ENCODE measurements around the gene ANKS6. TPM values are rescaled to one million over a fixed set of nuclear protein-coding genes. Genes with fewer than 3 reads are reported as not detected.

Gene ANKS6
- total RNA-seq, 2 donors from 2014 or later, result 41.7 to 55.2 TPM

GRCh38 chr9:98714833-98715232 is 81.5 kb downstream of the ANKS6 start:
- Histone ChIP-seq H3K36me3 (ENCODE audit: control insufficient read depth, insufficient read depth, low read length) (no peaks in the 10 kb centered on the region), H3K9me3 (ENCODE audit: control insufficient read depth, low read length) (no peaks in the 10 kb centered on the region), H3K4me3 (ENCODE audit: low read length) (no peak overlapping the region), H3K27ac (ENCODE audit: low read depth, low read length) (no peak overlapping the region), H3K27me3 (ENCODE audit: control insufficient read depth, insufficient read depth, low read length, poor library complexity, severe bottlenecking) (peaks cover 65% of the 10 kb centered on the region), H3K9ac (ENCODE audit: extremely low read depth, low read length, poor library complexity, severe bottlenecking) (no peak overlapping the region), H3K4me1 (ENCODE audit: control insufficient read depth, insufficient read depth, low read length) (no peaks in the 10 kb centered on the region)
- H3K36me3 Mint-ChIP-seq (ENCODE audit: low read depth), result no peaks in the 10 kb centered on the region
- WGBS, 2 experiments (ENCODE audit: insufficient coverage in 1 of 2, insufficient read length in 1 of 2), result 58 to 82% methylated on average over 1 of the region's 1 CpG
- H3K27ac Mint-ChIP-seq, result no peak overlapping the region
- H3K4me1 Mint-ChIP-seq, result no peaks in the 10 kb centered on the region
- TF ChIP-seq CTCF (conservative IDR thresholded peaks at IDR 0.05), result no peak
- DNase-seq, result no peak
- H3K9me3 Mint-ChIP-seq, result no peaks in the 10 kb centered on the region
- H3K4me3 Mint-ChIP-seq, result no peak overlapping the region
- peaks cover 65% of the 10 kb centered on the region for H3K27me3 Mint-ChIP-seq (ENCODE audit: insufficient read depth)

GRCh38 chr9:98712987-98713386 is 83.4 kb downstream of the ANKS6 start:
- no peak overlapping the region for H3K27ac Mint-ChIP-seq
- no peaks in the 10 kb centered on the region for H3K9me3 Mint-ChIP-seq
- Histone ChIP-seq H3K36me3 (ENCODE audit: control insufficient read depth, insufficient read depth, low read length) (no peaks in the 10 kb centered on the region), H3K9me3 (ENCODE audit: control insufficient read depth, low read length) (no peaks in the 10 kb centered on the region), H3K27ac (ENCODE audit: low read depth, low read length) (no peak overlapping the region), H3K4me1 (ENCODE audit: control insufficient read depth, insufficient read depth, low read length) (peaks cover 3% of the 10 kb centered on the region), H3K4me3 (ENCODE audit: low read length) (no peak overlapping the region), H3K9ac (ENCODE audit: extremely low read depth, low read length, poor library complexity, severe bottlenecking) (no peak overlapping the region), H3K27me3 (ENCODE audit: control insufficient read depth, insufficient read depth, low read length, poor library complexity, severe bottlenecking) (peaks cover 70% of the 10 kb centered on the region)
- H3K36me3 Mint-ChIP-seq (ENCODE audit: low read depth), result no peaks in the 10 kb centered on the region
- no peak for TF ChIP-seq CTCF (conservative IDR thresholded peaks at IDR 0.05)
- H3K4me3 Mint-ChIP-seq, result no peak overlapping the region
- DNase-seq, result no peak
- H3K27me3 Mint-ChIP-seq (ENCODE audit: insufficient read depth), result peaks cover 72% of the 10 kb centered on the region
- no peaks in the 10 kb centered on the region for H3K4me1 Mint-ChIP-seq

- Mint-ChIP-seq H3K4me1 (peaks cover 5% of the 10 kb centered on the region), H3K36me3 (ENCODE audit: low read depth) (no peaks in the 10 kb centered on the region), H3K9me3 (no peaks in the 10 kb centered on the region), H3K27me3 (ENCODE audit: insufficient read depth) (peaks cover 76% of the 10 kb centered on the region), H3K27ac (no peak overlapping the region), H3K4me3 (peak overlapping the region; percentile 43)
- 67 to 74% methylated on average over 11 to 14 of the region's 14 CpGs for WGBS, 2 experiments (ENCODE audit: insufficient coverage in 1 of 2, insufficient read length in 1 of 2)
- H3K27me3 ChIP-seq (ENCODE audit: control insufficient read depth, insufficient read depth, low read length, poor library complexity, severe bottlenecking), result peaks cover 80% of the 10 kb centered on the region
- DNase-seq, result peak; percentile 81
- no peak overlapping the region for H3K27ac ChIP-seq (ENCODE audit: low read depth, low read length)
- H3K36me3 ChIP-seq (ENCODE audit: control insufficient read depth, insufficient read depth, low read length), result no peaks in the 10 kb centered on the region
- no peak for TF ChIP-seq CTCF (conservative IDR thresholded peaks at IDR 0.05)
- H3K9ac ChIP-seq (ENCODE audit: extremely low read depth, low read length, poor library complexity, severe bottlenecking), result no peak overlapping the region
- H3K4me3 ChIP-seq (ENCODE audit: low read length), result no peak overlapping the region
- peaks cover 3% of the 10 kb centered on the region for H3K4me1 ChIP-seq (ENCODE audit: control insufficient read depth, insufficient read depth, low read length)
- no peaks in the 10 kb centered on the region for H3K9me3 ChIP-seq (ENCODE audit: control insufficient read depth, low read length)
Observed at GRCh38 chr9:98709968-98710965, 86.1 kb downstream of the ANKS6 start.
